Activated effector memory CD4-positive, alpha-beta T cell treated with Interleukin-2 at 50 U/mL for 16 hours (primary cell): ENCODE data around the gene OR8D2.
"Not testable (repeated sequence)": the region's sequence is repeated elsewhere in the genome, so short reads cannot be mapped to it uniquely, and the experiment has no call there.

Experiments used
- DNase-seq: peaks from one replicate; pipeline ENCODE4 v3.0.0-alpha.2; 2020

The OR8D2 gene

GRCh38 chr11:124285610-124286344, 34.2 kb downstream of the OR8D2 start:
- no peak for DNase-seq

- no peak for DNase-seq
These were observed 41.7 kb downstream of the OR8D2 start for GRCh38 chr11:124278261-124278660.

GRCh38 chr11:124277804-124278203, 42.2 kb downstream of the OR8D2 start:
- DNase-seq, result no peak

GRCh38 chr11:124277207-124277606, 42.8 kb downstream of the OR8D2 start:
- no peak for DNase-seq

GRCh38 chr11:124276081-124276480, 43.9 kb downstream of the OR8D2 start:
- DNase-seq, result no peak

- no peak for DNase-seq
These were observed 46.0 kb downstream of the OR8D2 start for GRCh38 chr11:124274000-124274399.

GRCh38 chr11:124270886-124271285, 49.1 kb downstream of the OR8D2 start:
- DNase-seq, result not testable (repeated sequence)
